Spleen (tissue), 7 donors: ENCODE measurements around the gene ADNP.

ENCODE experiments used
- POLR2A ChIP-seq, 3 donors: fragments of 450-650 bp; IDR thresholded peaks; one replicate each; pipeline ENCODE4 v1.5.1; 2017; ENCODE audit warnings: antibody characterized with exemption in 3 of 3, mild to moderate bottlenecking in 1 of 3
- POLR2AphosphoS5 ChIP-seq, 3 donors: sonication (generic); formaldehyde crosslinking; IDR thresholded peaks; one replicate each; pipeline ENCODE4 v1.5.1; 2017; ENCODE audit warnings: antibody characterized with exemption in 3 of 3
- TF ChIP-seq, protein P1 (sequence below), 11 experiments: fragments of 200-600 bp in 7 of 11; fragments of 450-650 bp in 4 of 11; sonication (generic) in 4 of 11; IDR thresholded peaks in 8 of 11; conservative IDR thresholded peaks in 3 of 11; 1 replicate in 7 of 11; 2 replicates in 4 of 11; pipeline versions ENCODE4 v1.4.0 to v1.8.0; 2016 to 2021; ENCODE audit warnings: antibody characterized with exemption in 11 of 11, inconsistent platforms in 4 of 11, mild to moderate bottlenecking in 1 of 11
- donor health status: DM: no; HTN: no; CAD: no; lungs with moderate emphysema.
- donor health status: DM: no; HTN: no; CAD: no.
- donor health status: DM: no; HTN: no; CAD: no.

GRCh38 chr20:50916257-50916656, 15.0 kb downstream of the ADNP start:
- TF ChIP-seq POLR2A (IDR thresholded peaks at IDR 0.05) (no peak), POLR2AphosphoS5 (IDR thresholded peaks at IDR 0.05) (no peak)
- TF ChIP-seq, protein P1, sequence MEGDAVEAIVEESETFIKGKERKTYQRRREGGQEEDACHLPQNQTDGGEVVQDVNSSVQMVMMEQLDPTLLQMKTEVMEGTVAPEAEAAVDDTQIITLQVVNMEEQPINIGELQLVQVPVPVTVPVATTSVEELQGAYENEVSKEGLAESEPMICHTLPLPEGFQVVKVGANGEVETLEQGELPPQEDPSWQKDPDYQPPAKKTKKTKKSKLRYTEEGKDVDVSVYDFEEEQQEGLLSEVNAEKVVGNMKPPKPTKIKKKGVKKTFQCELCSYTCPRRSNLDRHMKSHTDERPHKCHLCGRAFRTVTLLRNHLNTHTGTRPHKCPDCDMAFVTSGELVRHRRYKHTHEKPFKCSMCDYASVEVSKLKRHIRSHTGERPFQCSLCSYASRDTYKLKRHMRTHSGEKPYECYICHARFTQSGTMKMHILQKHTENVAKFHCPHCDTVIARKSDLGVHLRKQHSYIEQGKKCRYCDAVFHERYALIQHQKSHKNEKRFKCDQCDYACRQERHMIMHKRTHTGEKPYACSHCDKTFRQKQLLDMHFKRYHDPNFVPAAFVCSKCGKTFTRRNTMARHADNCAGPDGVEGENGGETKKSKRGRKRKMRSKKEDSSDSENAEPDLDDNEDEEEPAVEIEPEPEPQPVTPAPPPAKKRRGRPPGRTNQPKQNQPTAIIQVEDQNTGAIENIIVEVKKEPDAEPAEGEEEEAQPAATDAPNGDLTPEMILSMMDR (IDR thresholded peaks at IDR 0.05 in 8 of 11, conservative IDR thresholded peaks at IDR 0.05 in 3 of 11): no peak
